ENCODE measurements around the gene ZNF117.
"Not testable (repeated sequence)": the region's sequence is repeated elsewhere in the genome, so short reads cannot be mapped to it uniquely, and the experiment has no call there.

Gene ZNF117

GRCh38 chr7:64997164-64997908 lies 6.5 kb upstream of the ZNF117 start:
- no peak for DNase-seq (ENCODE audit: low read depth, low spot score)

GRCh38 chr7:64996305-64996704 lies 5.5 kb upstream of the ZNF117 start:
- no peak for DNase-seq (ENCODE audit: low read depth, low spot score)

GRCh38 chr7:64993901-64994300 lies 3.1 kb upstream of the ZNF117 start:
- DNase-seq (ENCODE audit: low read depth, low spot score) = no peak

- DNase-seq (ENCODE audit: low read depth, low spot score) = no peak
Measured at GRCh38 chr7:64992971-64993370, 2.1 kb upstream of the ZNF117 start.

GRCh38 chr7:64990216-64990615 lies 620 bp downstream of the ZNF117 start:
- DNase-seq (ENCODE audit: low read depth, low spot score) = no peak

DNA sequence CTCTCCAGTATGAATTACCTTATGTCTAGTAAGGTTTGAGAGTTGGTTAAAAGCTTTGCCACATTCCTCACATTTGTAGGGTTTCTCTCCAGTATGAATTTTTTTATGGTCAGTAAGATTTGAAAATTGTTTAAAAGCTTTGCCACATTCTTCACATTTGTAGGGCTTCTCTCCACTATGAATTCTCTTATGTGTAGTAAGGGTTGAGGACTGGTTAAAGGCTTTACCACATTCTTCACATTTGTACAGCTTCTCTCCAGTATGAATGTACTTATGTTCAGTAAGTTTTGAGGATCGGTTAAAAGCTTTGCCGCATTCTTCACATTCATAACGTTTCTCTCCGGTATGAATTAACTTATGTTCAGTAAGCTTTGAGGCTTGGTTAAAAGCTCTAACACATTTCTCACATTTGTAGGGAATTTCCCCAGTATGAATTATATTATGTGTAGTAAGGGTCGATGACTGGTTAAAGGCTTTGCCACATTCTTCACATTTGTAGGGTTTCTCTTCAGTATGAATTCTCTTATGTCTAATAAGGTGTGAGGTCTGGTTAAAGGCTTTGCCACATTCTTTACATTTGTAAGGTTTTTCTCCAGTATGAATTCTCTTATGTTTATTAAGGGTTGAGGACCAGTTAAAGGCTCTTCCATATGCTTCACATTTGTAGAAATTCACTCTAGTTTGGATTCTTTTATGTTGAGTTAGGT lies 12.2 kb downstream of the ZNF117 start:
- no peak for DNase-seq (ENCODE audit: low read depth, low spot score)

DNA sequence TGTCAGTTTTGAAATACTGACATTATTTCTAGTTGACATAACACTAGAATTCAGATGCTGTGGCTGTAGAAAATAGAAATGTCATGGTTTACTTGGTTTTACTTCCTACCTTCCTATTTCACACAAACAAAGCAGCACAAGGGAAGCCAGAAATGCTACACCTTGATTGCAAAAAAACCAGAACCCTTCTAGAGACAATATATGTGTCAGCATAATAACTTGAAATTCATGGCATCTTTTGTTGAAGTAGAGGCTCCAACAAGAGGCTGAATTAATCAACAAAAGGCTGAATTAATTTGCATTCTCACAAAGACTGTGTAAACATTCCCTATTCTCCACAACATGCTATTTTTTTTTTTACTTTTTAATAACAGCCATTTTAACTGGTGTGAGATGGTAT lies 25.2 kb downstream of the ZNF117 start:
- DNase-seq (ENCODE audit: low read depth, low spot score) = no peak

DNA sequence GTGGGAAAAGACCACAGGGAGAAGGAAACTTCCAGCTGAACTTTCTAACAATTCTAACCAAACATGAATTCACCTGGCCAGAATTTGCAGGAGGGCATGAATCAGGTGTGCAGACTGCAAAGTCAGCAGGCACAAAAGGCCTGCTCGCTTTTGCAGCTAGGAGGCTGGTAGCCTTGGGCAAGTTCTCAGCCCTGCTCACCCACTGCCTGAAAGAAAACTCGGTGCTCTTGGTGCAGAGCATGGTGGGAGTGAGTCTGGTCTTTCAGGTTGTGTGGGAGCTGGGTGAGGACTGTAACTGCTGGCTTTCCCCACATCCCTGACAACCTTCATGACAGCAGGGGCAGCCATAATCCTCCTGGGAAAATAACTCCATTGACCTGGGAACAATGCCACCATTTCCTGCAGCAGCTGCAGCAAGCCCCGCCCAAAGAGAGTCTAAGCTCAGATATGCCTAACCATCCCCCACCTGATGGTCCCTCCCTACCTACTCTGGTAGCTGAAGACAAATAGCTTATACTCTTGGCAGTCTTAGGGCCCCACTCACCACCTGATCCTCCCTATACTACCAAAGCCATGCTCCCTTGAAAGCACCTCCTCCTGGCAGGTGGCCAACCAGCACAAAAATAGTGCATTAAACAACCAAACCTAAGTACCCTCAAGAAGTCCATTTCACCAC lies 31.6 kb downstream of the ZNF117 start:
- DNase-seq (ENCODE audit: low read depth, low spot score) = no peak

- peak; percentile 9 for DNase-seq (ENCODE audit: low read depth, low spot score)
Measured at GRCh38 chr7:64951250-64951848, 39.5 kb downstream of the ZNF117 start.

- not testable (repeated sequence) for DNase-seq (ENCODE audit: low read depth, low spot score)
Measured at GRCh38 chr7:64950673-64951072, 40.2 kb downstream of the ZNF117 start.

GRCh38 chr7:64948774-64949173 lies 42.1 kb downstream of the ZNF117 start:
- not testable (repeated sequence) for DNase-seq (ENCODE audit: low read depth, low spot score)

- no peak for DNase-seq (ENCODE audit: low read depth, low spot score)
Measured at GRCh38 chr7:64947252-64948000, 43.4 kb downstream of the ZNF117 start.

DNA sequence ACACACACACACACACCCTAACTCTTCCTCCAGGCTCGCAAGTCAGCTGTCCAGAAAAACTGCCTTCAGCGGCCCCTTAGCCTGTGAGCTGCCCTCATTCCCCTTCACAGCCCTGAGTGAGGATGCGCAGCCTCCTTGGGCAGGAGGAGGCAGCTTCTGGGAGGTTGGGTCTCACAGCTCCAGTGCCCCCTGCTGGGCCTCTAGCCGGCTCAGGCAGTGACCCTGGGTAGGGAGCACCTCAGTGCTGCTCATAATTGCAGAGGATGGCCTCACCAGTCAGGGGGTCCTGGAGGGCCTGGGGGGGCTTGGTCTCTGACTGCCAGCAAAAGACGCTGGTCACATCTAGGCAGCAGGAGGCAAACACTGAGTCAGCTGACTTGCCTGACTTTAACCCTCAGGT lies 44.1 kb downstream of the ZNF117 start:
- no peak for DNase-seq (ENCODE audit: low read depth, low spot score)

DNA sequence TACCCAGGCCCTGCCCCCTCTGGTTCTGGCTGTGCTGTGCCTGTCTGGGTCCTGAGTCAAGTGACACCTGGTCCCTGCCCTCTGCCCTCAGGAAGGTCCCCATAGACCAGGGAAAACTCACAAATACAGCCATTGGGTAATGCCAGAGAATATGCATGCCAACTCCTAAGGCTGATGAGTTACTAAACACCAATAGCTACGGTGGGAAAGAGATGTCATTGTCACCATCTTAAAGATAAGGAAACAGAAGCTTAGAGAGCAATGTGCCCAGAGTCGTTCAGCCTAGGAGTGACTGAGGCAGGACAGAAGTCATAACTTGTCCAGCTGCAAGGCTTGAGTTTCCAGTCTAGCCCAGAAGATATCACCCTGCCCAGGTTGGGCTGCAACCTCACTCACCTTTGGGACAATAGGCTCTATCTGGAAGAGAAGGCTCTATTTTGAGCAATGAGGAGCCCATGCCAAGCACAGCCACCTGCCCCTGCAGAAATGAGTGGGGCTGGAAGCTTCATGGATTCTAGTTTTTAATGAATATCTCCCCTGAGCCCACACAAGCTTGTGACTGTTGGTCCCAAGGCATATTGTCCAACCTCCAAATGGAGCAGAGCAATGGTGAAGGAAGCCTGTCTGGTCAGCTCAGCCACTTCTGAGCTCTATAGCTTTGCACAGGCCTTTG lies 45.2 kb downstream of the ZNF117 start:
- no peak for DNase-seq (ENCODE audit: low read depth, low spot score)

GRCh38 chr7:64944667-64945502 lies 46.0 kb downstream of the ZNF117 start:
- DNase-seq (ENCODE audit: low read depth, low spot score) = not testable (repeated sequence)

DNA sequence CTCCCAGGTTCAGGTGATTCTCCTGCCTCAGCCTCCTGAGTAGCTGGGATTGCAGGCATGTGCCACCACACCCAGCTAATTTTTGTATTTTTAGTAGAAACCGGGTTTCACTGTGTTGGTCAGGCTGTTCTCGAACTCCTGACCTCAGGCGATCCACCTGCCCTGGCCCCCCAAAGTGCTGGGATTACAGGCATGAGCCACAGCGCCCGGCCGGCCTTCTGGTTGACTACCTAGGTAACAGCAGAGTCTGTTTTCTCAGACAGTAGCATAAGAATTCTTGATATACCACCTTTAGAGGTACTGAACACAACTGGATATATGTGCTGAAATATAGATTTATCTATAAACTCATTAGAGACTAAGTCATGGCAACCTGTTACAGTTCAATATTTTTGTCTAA lies 50.8 kb downstream of the ZNF117 start:
- not testable (repeated sequence) for DNase-seq (ENCODE audit: low read depth, low spot score)

- DNase-seq (ENCODE audit: low read depth, low spot score) = no peak
Measured at GRCh38 chr7:64938540-64938939, 52.3 kb downstream of the ZNF117 start.

DNA sequence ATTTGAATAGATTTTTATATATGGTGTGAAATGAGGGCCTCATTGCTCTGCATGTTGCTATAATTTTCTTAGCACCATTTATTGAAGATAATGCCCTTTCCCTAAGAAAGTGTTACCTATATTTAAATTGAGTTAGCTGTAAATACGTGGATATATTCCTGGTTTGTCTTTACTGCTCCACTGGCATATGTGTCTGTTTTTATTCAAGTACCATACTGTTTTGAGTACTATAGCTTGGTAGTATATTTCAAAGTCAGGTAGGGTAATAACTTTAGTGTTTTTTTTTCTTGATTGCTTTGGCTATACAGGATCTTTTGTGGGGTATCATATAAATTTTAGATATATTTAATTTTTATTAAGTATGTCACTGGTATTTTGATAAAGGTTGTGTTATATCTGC lies 56.4 kb downstream of the ZNF117 start:
- no peak for DNase-seq (ENCODE audit: low read depth, low spot score)

GRCh38 chr7:64928252-64929187 lies 62.3 kb downstream of the ZNF117 start:
- DNase-seq (ENCODE audit: low read depth, low spot score) = not testable (repeated sequence)

Data from smooth muscle cell of the brain vasculature (primary cell).